ENCODE results near the gene L3MBTL4. TPM values are rescaled to one million over a fixed set of nuclear protein-coding genes. Genes with fewer than 3 reads are reported as not detected.

Gene L3MBTL4
- total and polyA plus RNA-seq, 7 donors, result 1.2 to 5.7 (median 3.4) TPM

- intact Hi-C loops (cut with DNase I), result no loop called here
- H3K4me3 ChIP-seq, result no peak overlapping the region
These were observed 120.4 kb downstream of the L3MBTL4 start for GRCh38 chr18:6294148-6294784.

GRCh38 chr18:6289843-6290242, 124.9 kb downstream of the L3MBTL4 start:
- Histone ChIP-seq H3K4me1 (no peaks in the 10 kb centered on the region), H3K36me3 (no peaks in the 10 kb centered on the region), H3K9me3 (no peaks in the 10 kb centered on the region), H3K27ac (no peak overlapping the region), H3K4me3 (no peak overlapping the region), H3K27me3 (no peaks in the 10 kb centered on the region)
- DNase-seq, result no peak
- TF ChIP-seq EP300 (IDR thresholded peaks at IDR 0.05), result no peak
- TF ChIP-seq CTCF (IDR thresholded peaks at IDR 0.05), result no peak
- no peak for TF ChIP-seq POLR2AphosphoS5 (IDR thresholded peaks at IDR 0.05)
- TF ChIP-seq POLR2A (IDR thresholded peaks at IDR 0.05), result no peak
- intact Hi-C loops (cut with DNase I), result no loop called here
- 57 to 69% methylated on average over 4 of the region's 4 CpGs for WGBS, 2 donors

More at GRCh38 chr18:6294148-6294784, 120.4 kb downstream of the L3MBTL4 start:
- H3K27me3 ChIP-seq, result no peaks in the 10 kb centered on the region
- H3K4me1 ChIP-seq, result no peaks in the 10 kb centered on the region
- no peak for DNase-seq
- TF ChIP-seq POLR2A (IDR thresholded peaks at IDR 0.05) (no peak), EP300 (IDR thresholded peaks at IDR 0.05) (no peak), POLR2AphosphoS5 (IDR thresholded peaks at IDR 0.05) (no peak), CTCF (IDR thresholded peaks at IDR 0.05) (no peak)
- no peak overlapping the region for H3K27ac ChIP-seq
- 45 to 68% methylated on average over 4 of the region's 4 CpGs for WGBS, 2 donors
- no peaks in the 10 kb centered on the region for H3K36me3 ChIP-seq
- H3K9me3 ChIP-seq, result no peaks in the 10 kb centered on the region

GRCh38 chr18:6286585-6286984, 128.1 kb downstream of the L3MBTL4 start:
- WGBS, 2 donors, result 89 to 92% methylated on average over 4 of the region's 4 CpGs
- no peak for DNase-seq
- intact Hi-C loops (cut with DNase I), result no loop called here
- H3K9me3 ChIP-seq, result no peaks in the 10 kb centered on the region
- no peak overlapping the region for H3K4me3 ChIP-seq
- no peak overlapping the region for H3K27ac ChIP-seq
- H3K4me1 ChIP-seq, result no peaks in the 10 kb centered on the region
- no peaks in the 10 kb centered on the region for H3K36me3 ChIP-seq
- TF ChIP-seq CTCF (IDR thresholded peaks at IDR 0.05), result no peak
- no peak for TF ChIP-seq EP300 (IDR thresholded peaks at IDR 0.05)
- no peak for TF ChIP-seq POLR2AphosphoS5 (IDR thresholded peaks at IDR 0.05)
- TF ChIP-seq POLR2A (IDR thresholded peaks at IDR 0.05), result no peak
- no peaks in the 10 kb centered on the region for H3K27me3 ChIP-seq

GRCh38 chr18:6284761-6285160, 129.9 kb downstream of the L3MBTL4 start:
- no peak overlapping the region for H3K4me3 ChIP-seq
- 97% methylated on average over 22 of the region's 22 CpGs for WGBS, 2 donors
- no peaks in the 10 kb centered on the region for H3K36me3 ChIP-seq
- intact Hi-C loops (cut with DNase I), result no loop called here
- H3K27ac ChIP-seq, result no peak overlapping the region
- no peaks in the 10 kb centered on the region for H3K4me1 ChIP-seq
- no peaks in the 10 kb centered on the region for H3K9me3 ChIP-seq
- no peak for DNase-seq
- no peaks in the 10 kb centered on the region for H3K27me3 ChIP-seq
- TF ChIP-seq POLR2A (IDR thresholded peaks at IDR 0.05) (no peak), CTCF (IDR thresholded peaks at IDR 0.05) (no peak), EP300 (IDR thresholded peaks at IDR 0.05) (no peak), POLR2AphosphoS5 (IDR thresholded peaks at IDR 0.05) (no peak)

GRCh38 chr18:6284300-6284699, 130.4 kb downstream of the L3MBTL4 start:
- no peak for DNase-seq
- TF ChIP-seq EP300 (IDR thresholded peaks at IDR 0.05), result no peak
- no peak for TF ChIP-seq CTCF (IDR thresholded peaks at IDR 0.05)
- TF ChIP-seq POLR2AphosphoS5 (IDR thresholded peaks at IDR 0.05), result no peak
- TF ChIP-seq POLR2A (IDR thresholded peaks at IDR 0.05), result no peak
- Histone ChIP-seq H3K27me3 (no peaks in the 10 kb centered on the region), H3K9me3 (no peaks in the 10 kb centered on the region), H3K4me3 (no peak overlapping the region), H3K36me3 (no peaks in the 10 kb centered on the region), H3K4me1 (no peaks in the 10 kb centered on the region), H3K27ac (no peak overlapping the region)
- intact Hi-C loops (cut with DNase I), result no loop called here
- WGBS, 2 donors, result 96% methylated on average over 24 of the region's 24 CpGs

Measured in sigmoid colon (tissue), 7 donors.